C4-2B (cell line): ENCODE results near the gene SIK1.
"Not testable (repeated sequence)": the region's sequence is repeated elsewhere in the genome, so short reads cannot be mapped to it uniquely, and the experiment has no call there.

Experiments used
- H3K27ac ChIP-seq: fragments of 450-650 bp; 2 replicates; pipeline ENCODE4 v1.5.1; 2017

The SIK1 gene

DNA sequence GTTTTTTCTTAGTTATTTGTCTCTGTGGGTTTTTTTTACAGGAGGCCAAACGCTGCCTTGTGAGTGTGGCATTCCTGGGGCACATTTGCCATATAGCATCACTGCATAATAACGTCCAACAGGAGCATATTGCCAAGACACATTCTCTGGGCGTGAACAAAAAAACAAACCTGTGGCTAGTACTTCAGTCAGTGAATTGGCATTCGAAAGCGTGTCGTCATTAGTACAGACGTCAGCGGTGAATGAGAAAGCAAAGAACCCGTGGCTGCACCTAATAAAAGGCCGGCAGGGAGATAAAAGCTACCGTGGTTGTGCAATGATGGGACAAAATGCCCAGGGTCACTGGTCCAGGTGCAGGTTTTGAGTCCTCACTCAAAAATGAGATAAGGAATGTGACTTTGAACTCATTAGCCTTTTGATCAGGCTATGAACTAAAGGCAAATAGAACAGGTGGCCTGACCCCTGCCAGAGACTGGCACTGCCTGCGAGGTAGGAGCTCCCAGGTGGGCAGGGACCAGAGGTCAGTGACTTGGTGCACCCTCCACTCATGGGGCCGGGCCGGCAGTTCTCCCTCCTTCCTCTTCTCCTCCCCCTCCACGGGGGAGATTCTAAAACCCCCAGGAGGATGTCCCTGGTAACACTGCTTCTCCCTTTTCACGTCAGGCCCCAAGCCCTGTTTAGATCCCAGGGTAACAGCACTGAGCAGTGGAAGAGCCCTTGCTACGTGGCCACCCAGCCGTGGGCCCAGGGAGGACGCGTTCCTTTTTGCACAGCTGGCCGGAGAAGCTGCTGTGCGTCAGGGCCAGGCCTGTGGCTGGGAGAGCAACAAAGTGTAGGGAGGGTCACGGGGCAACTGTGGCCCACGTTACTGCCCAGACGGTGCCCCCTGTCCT is 14.2 kb upstream of the SIK1 start:
- H3K27ac ChIP-seq = not testable (repeated sequence)

GRCh38 chr21:43439316-43440075 is 12.6 kb upstream of the SIK1 start:
- H3K27ac ChIP-seq = not testable (repeated sequence)

DNA sequence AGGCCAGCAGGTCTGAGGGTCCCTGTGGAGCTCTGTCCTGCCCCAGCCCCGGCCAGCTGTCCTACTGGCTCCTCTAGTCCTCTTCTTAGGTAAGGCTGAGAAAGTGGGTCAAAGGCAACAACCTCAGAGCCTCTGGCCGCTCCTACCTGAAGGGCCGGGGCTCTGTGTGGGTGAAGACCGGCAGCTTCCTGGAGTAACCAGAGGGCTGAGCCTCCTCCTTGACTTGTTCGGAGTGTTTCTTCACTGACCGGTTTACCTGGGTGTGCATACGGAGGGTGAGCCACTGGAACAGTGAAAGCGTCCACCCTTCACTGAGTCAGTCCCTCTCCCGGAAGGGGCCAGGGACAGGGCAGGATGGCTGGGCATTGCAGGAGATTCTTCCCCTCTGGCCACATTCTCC is 9.3 kb upstream of the SIK1 start:
- not testable (repeated sequence) for H3K27ac ChIP-seq

GRCh38 chr21:43433340-43434136 is 6.6 kb upstream of the SIK1 start:
- H3K27ac ChIP-seq = not testable (repeated sequence)

DNA sequence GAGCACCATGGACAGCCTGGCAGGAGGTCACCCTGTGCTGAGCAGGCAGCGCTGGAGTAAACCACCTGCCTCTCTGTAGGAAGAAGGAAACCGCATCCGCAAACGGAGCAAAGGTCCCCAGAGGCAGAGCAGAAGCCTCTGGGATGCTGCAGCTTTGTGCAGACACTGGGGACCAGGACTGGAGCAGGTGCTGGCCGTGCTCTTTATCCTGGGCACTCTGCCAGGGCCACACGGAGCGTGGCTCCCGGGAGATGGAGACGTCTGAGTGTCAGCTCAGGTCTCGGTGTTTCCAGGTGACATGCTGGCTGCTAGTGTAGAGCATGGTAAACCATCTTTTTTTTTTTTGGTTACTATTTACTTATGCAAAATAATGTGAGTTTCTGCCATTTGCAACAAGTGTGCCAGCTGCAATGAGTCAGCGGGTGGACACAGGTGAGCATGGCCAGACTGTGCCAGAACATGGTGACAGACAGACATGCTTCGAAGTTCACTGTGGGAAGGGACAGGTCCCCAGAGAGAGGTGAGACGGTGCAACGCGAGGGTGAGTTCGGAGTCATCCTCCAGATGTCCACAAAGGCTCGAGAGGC is 4.0 kb upstream of the SIK1 start:
- H3K27ac ChIP-seq = not testable (repeated sequence)

DNA sequence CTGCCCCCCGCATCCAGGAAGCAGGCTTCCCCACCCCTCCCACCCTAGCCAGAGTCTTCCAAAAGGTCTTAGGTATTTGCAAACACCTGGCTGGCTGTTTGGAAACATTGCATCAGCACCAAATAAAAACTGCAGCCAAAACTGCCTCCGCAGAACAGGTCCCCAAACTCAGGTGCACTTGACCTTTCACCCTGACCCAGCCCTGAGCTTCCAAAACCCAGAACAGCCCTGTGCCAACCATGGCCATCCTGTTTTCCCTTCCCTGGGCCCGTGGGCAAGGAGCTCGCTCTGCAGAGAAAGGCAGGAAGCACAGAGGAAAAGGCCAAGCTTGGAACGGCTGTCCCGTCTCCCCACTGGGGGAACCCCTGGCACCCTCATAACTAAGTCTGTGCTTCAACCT is 2.0 kb upstream of the SIK1 start:
- H3K27ac ChIP-seq = not testable (repeated sequence)

- not testable (repeated sequence) for H3K27ac ChIP-seq
Observed at GRCh38 chr21:43427242-43427559, 270 bp upstream of the SIK1 start.

GRCh38 chr21:43426004-43426403 is 927 bp downstream of the SIK1 start:
- not testable (repeated sequence) for H3K27ac ChIP-seq

DNA sequence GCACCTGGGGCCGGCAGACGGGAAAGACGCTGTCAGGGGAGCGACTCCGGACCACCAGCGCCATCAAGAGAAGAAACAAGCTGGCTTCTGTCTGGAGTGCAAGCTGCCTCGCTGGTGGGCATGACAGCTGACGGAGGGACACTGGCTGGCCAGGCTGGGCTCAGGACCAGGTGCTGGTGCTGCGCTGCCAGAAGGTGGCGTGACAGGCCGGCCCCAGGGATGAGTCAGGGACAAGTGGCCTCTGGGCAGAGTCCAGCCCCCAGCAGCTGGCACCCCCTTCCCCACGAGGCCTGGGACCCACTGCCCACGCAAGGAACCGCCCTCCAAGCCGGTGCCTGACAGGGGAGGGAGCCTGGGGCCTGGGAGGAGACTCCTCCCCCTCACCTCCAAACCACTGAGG is 7.5 kb downstream of the SIK1 start:
- not testable (repeated sequence) for H3K27ac ChIP-seq

DNA sequence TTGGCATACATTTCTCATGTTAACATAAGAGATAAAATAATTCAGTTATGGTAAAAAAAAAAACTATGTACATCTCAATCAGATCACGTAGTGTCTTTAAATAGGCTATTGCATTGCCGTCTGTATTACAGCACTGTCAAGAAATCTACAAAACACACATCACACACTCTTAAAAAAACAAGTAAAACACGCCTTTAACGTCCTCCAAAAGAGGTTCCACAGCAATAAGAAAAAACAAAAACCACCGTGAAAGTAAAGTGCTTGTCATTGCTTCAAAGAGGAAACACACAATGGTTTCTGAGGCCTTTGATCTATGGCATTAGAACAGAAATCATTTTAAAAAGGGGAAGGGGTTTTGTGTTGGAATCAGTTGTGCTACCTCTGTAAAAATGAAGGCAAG is 12.4 kb downstream of the SIK1 start:
- H3K27ac ChIP-seq = not testable (repeated sequence)

DNA sequence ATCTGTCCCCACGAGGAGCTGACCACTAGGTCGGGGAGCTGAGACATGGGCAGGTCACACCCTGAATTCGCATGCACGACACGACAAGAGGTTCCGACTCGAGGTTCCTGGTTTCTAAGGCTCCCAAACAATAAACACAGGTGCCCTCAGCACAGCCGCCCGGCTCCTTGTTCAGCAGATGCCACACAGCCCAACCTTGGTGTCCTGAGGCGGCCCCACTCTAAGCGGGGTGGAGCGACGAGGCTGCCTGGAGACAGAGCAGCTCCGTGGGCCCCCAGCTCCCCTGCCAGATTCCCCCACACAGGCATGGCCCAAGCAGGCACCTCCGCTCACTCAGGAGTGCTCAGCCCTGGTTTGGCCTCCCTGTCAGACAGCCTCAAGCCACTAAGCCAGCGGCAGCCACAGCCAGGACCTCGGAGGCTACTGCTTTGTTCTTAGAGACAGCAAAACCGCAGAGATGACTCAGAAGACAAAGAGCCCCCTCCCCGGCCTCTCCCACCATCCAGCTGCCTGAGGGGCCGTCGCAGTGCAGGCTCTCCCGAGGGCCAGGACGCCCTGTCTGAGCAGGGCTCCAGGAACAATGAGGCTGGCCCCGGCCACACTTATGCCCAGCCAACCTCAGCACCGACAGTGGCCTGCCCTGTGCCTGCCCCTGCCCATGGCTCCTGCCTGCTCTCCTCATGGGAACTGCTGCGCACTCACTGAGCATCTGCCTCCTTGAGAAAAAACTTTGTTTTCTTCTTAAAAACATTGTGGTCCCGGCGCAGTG is 14.7 kb downstream of the SIK1 start:
- not testable (repeated sequence) for H3K27ac ChIP-seq

- H3K27ac ChIP-seq = not testable (repeated sequence)
Observed at GRCh38 chr21:43410456-43411068, 16.4 kb downstream of the SIK1 start.

DNA sequence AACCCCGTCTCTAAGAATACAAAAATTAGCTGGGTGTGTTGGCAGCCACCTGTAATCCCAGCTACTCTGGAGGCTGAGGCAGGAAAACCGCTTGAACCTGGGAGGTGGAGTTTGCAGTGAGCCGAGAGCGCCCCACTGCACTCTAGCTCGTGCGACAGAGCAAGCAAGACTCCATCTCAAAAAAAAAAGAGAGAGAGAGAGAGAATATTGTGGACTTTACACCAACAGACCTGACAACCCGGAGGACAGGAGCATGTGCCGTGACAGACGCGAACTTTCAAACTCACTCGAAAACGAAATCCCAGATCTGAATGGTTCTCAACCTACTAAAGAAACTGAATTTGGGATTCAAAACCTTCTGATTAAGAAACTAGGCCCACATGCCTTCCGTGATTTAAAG is 19.8 kb downstream of the SIK1 start:
- H3K27ac ChIP-seq = not testable (repeated sequence)

DNA sequence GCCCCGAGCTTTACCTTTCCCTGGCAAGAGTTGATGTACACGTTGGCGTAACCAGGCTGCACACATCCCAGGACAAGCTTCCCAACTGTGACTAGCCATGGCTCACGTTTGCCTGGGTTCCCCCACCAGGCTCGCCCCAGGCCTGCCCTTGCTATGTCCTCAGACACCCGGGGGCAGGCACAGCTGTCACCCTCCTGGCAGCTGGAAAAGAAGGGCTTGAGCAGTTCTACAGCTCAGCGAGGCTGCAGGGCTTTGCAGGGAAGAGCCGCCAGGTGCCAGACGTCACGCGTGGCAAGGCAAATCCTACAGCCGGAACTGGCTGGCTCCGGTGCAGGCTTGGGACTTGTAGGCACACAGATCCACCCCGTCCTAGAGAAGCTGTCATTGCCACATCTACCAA is 22.5 kb downstream of the SIK1 start:
- H3K27ac ChIP-seq = not testable (repeated sequence)

GRCh38 chr21:43403651-43404430 is 23.1 kb downstream of the SIK1 start:
- H3K27ac ChIP-seq = not testable (repeated sequence)

- H3K27ac ChIP-seq = not testable (repeated sequence)
Observed at GRCh38 chr21:43401125-43401524, 25.8 kb downstream of the SIK1 start.

GRCh38 chr21:43399595-43400015 is 27.3 kb downstream of the SIK1 start:
- H3K27ac ChIP-seq = not testable (repeated sequence)

DNA sequence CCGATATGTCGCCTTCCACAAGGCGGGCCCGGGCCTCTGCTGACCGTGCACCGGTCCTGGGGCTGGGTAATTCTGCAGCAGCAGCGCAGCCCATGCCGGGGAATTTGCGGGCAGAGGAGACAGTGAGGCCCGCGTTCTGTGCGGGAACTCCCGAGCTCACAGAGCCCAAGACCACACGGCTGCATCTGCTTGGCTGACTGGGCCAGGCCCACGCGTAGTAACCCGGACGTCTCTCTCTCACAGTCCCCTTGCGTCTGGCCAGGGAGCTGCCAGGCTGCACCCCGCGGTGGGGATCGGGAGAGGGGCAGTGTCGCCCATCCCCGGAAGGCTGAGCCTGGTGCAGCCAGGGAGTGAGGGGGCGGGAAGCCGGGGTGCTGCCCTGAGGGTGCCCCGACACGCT is 27.8 kb downstream of the SIK1 start:
- H3K27ac ChIP-seq = not testable (repeated sequence)

DNA sequence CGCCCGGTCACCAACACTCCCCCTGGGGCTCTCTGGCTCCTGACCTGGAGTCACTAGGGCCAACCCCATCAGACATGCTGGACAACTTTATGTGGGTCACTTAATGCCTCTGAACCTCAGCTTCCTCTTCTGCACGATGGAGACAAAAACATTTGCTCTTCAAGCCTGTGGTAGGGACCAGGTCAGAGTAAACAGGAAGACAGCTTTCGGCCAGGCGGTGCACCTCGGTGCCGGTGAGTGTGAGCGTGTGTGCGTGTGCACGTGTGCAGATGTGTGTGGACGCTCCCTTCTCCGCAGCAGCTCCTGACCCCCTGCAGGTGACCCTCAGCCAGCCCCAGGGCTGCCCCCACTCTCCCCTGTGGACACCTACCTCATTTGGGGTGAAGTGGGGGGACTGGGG is 28.4 kb downstream of the SIK1 start:
- H3K27ac ChIP-seq = not testable (repeated sequence)

DNA sequence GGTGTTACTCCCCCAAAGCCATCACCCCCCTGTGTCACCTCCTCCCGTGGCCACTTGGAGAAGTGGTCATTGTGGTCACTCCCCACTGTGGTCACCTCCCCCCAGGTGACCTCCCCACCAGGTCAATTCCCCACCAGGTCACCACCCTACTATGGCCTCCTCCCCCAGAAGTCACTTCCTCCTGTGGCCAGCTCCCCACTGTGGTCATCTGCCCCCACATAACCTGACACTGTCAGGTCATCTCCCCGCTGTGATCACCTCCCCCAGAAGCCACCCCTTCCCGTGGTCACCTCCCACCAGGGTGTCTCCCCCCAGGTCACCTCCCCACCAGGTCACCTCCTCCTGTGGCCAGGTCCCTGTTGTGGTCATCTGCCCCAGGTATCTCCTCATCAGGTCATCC is 28.9 kb downstream of the SIK1 start:
- H3K27ac ChIP-seq = not testable (repeated sequence)
